Keratinocyte (primary cell): ENCODE measurements around the gene KRT14. TPM values are rescaled to one million over a fixed set of nuclear protein-coding genes. Genes with fewer than 3 reads are reported as not detected.
"Not testable (repeated sequence)": the region's sequence is repeated elsewhere in the genome, so short reads cannot be mapped to it uniquely, and the experiment has no call there.

Experiments used
- DNase-seq: peaks from one replicate; pipeline ENCODE4 v3.0.0-alpha.2; 2011; ENCODE audit warnings: low read depth, missing footprints, low spot score
- FAIRE-seq: peaks from 2 replicates; lab custom pipeline; 2011; peaks lifted over from hg19 to GRCh38; lab: Jason Lieb, UNC
- H2AFZ ChIP-seq: 2 replicates; pipeline ENCODE4 v1.6.0; 2012; ENCODE audit warnings: low read length, control low read depth, inconsistent platforms; ENCODE audit not compliant: control insufficient read depth
- H3K27ac ChIP-seq: 2 replicates; pipeline ENCODE4 v1.5.1; 2011; ENCODE audit warnings: low read length; ENCODE audit not compliant: control insufficient read depth, insufficient read depth
- H3K27me3 ChIP-seq: 3 replicates; pipeline ENCODE4 v1.6.0; 2011; ENCODE audit warnings: low read length; ENCODE audit not compliant: control insufficient read depth, insufficient read depth; ENCODE audit errors: extremely low read depth
- H3K36me3 ChIP-seq, 2 experiments: 2 replicates in 1 of 2; 3 replicates in 1 of 2; pipeline ENCODE4 v1.5.1; 2011; ENCODE audit warnings: low read length in 2 of 2, mild to moderate bottlenecking in 1 of 2; ENCODE audit not compliant: control insufficient read depth in 2 of 2, insufficient read depth in 2 of 2; ENCODE audit errors: extremely low read depth in 1 of 2
- H3K4me1 ChIP-seq: 3 replicates; pipeline ENCODE4 v1.5.1; 2011; ENCODE audit warnings: low read length; ENCODE audit not compliant: control insufficient read depth, insufficient read depth; ENCODE audit errors: extremely low read depth
- H3K4me2 ChIP-seq: 3 replicates; pipeline ENCODE4 v1.6.0; 2011; ENCODE audit warnings: low read depth, low read length; ENCODE audit not compliant: control insufficient read depth, insufficient read depth; ENCODE audit errors: extremely low read depth
- H3K4me3 ChIP-seq, 3 experiments: fragments of 200-600 bp in 1 of 3; sonication (generic) in 1 of 3; 2 replicates in 2 of 3; 3 replicates in 1 of 3; pipeline ENCODE4 v1.5.1; 2011 to 2016; ENCODE audit warnings: low read length in 3 of 3, mild to moderate bottlenecking in 3 of 3, control low read depth in 2 of 3, inconsistent platforms in 1 of 3, low read depth in 1 of 3, mixed read lengths in 1 of 3, mixed run types in 1 of 3, moderate library complexity in 1 of 3; ENCODE audit not compliant: control insufficient read depth in 2 of 3, insufficient read depth in 2 of 3; ENCODE audit errors: extremely low read depth in 1 of 3
- H3K79me2 ChIP-seq: 2 replicates; pipeline ENCODE4 v1.6.0; 2012; ENCODE audit warnings: low read length; ENCODE audit not compliant: control insufficient read depth, insufficient read depth
- H3K9ac ChIP-seq: 3 replicates; pipeline ENCODE4 v1.6.0; 2011; ENCODE audit warnings: low read length; ENCODE audit not compliant: control insufficient read depth, insufficient read depth; ENCODE audit errors: extremely low read depth
- H3K9me1 ChIP-seq: 3 replicates; pipeline ENCODE4 v1.6.0; 2011; ENCODE audit warnings: low read length; ENCODE audit not compliant: control insufficient read depth, insufficient read depth; ENCODE audit errors: extremely low read depth
- H3K9me3 ChIP-seq: 2 replicates; pipeline ENCODE4 v1.5.1; 2012; ENCODE audit warnings: low read depth, low read length; ENCODE audit not compliant: control insufficient read depth
- H4K20me1 ChIP-seq: 3 replicates; pipeline ENCODE4 v1.6.0; 2011; ENCODE audit warnings: low read length; ENCODE audit not compliant: control insufficient read depth, insufficient read depth; ENCODE audit errors: extremely low read depth
- CTCF ChIP-seq, 3 experiments: IDR thresholded peaks in 1 of 3; conservative IDR thresholded peaks in 1 of 3; optimal IDR thresholded peaks in 1 of 3; 2 replicates in 2 of 3; 3 replicates in 1 of 3; pipeline versions ENCODE3 to v1.5.1; 2011; ENCODE audit warnings: low read length in 3 of 3, mild to moderate bottlenecking in 3 of 3, moderate library complexity in 2 of 3, control low read depth in 1 of 3, inconsistent platforms in 1 of 3; ENCODE audit not compliant: insufficient read depth in 2 of 3; ENCODE audit errors: extremely low read depth in 1 of 3
- EZH2 ChIP-seq: IDR thresholded peaks from one replicate; pipeline ENCODE4 v1.6.1; 2012; ENCODE audit warnings: inconsistent platforms, mild to moderate bottlenecking, low read length, moderate library complexity
- dilution Hi-C: fragments of 300-500 bp; cut with MboI; formaldehyde crosslinking; loops from one replicate; pipeline ENCODE4 v1.7.0; 2020; ENCODE audit warnings: low sequenced_read_pairs; ENCODE audit not compliant: extremely low pct_ligation_motif_present
- polyA plus RNA-seq, 5 experiments: library from polyadenylated mRNA; depleted of rRNA in 3 of 5; stranded (reverse) in 3 of 5; stranded (forward) in 1 of 5; unstranded in 1 of 5; fragments of >200 nt; gene quantifications; 1 replicate in 1 of 5; 2 replicates in 3 of 5; 3 replicates in 1 of 5; pipeline versions ENCODE4 v1.2.1 to v1.2.3, GENCODE V29; 2011 to 2012; ENCODE audit warnings: missing spikeins in 2 of 5, low read depth in 1 of 5, low replicate concordance in 1 of 5

Gene KRT14
- polyA plus RNA-seq, 1 donor (not counting 4 experiments of a cell fraction or from before 2014, with no cell fraction given): 26,041 TPM

DNA sequence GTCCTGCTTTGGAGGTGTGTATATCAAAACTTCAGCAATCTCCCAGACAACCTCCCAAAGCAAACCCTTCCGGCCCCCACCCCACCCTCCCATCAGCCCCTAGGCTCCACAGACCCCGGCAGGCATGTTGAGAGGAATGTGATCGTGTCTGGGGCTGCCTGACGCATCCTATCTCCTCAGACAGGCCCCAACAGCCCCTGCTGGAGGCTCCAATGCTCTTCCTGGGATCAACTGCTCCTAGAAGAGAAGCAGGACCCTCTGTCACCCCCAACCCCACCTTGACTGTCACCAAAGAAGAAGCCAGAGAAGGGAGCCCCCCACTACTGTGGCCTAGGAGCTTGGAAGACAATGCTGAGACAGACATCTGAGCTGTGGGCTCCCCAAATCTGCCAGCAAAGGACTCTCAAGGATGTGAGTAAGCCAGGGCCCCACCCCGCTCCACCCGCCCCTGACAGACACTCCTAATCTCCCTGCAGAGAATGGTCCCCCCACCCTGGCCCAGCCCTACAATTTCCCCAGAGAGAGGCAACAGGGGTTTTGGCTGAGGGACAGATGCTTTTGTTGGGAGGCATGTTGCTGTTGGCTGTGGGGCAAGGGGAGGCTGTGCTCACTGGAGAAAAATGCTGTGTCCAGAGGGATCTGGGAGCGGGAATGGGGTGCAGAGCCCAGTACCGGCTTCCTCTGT, 1.6 kb upstream of the KRT14 start:
- TF ChIP-seq CTCF (optimal IDR thresholded peaks at IDR 0.05 in 1 of 3, IDR thresholded peaks at IDR 0.05 in 1 of 3, conservative IDR thresholded peaks at IDR 0.05 in 1 of 3; ENCODE audit: extremely low read depth in 1 of 3, insufficient read depth in 2 of 3, low read length in 3 of 3) (no peak), EZH2 (no peak)
- no peaks in the 10 kb centered on the region for H3K27me3 ChIP-seq
- peaks cover 14 to 22% of the 10 kb centered on the region in 2 experiments for H3K36me3 ChIP-seq
- peak overlapping the region; percentile 95 for H3K27ac ChIP-seq
- H3K9ac ChIP-seq: peak overlapping the region; percentile 80
- peak; percentile 59 for DNase-seq
- no peaks in the 10 kb centered on the region for H3K9me1 ChIP-seq
- peak overlapping the region; percentile 80 for H3K4me2 ChIP-seq
- H3K4me1 ChIP-seq: peaks cover 36% of the 10 kb centered on the region
- H3K9me3 ChIP-seq: no peaks in the 10 kb centered on the region
- peak overlapping the region in 2 of 3 experiments; percentile 53 to 57 for H3K4me3 ChIP-seq
- H3K79me2 ChIP-seq: peaks cover 24% of the 10 kb centered on the region
- dilution Hi-C loops: no loop called here
- H4K20me1 ChIP-seq: peaks cover 31% of the 10 kb centered on the region
- peak overlapping the region; percentile 39 for H2AFZ ChIP-seq
- FAIRE-seq: peak; percentile 13

- Histone ChIP-seq H2AFZ (no peak overlapping the region), H3K27me3 (no peaks in the 10 kb centered on the region), H3K4me3 (peak overlapping the region; percentile 64 to 94 (median 90)), H3K9ac (peak overlapping the region; percentile 96), H3K4me2 (peak overlapping the region; percentile 78), H3K4me1 (peaks cover 49% of the 10 kb centered on the region), H3K27ac (peak overlapping the region; percentile 97), H4K20me1 (peaks cover 31% of the 10 kb centered on the region), H3K9me1 (no peaks in the 10 kb centered on the region), H3K79me2 (peaks cover 24% of the 10 kb centered on the region), H3K36me3 (peaks cover 14 to 32% of the 10 kb centered on the region in 2 experiments), H3K9me3 (no peaks in the 10 kb centered on the region)
- FAIRE-seq (no peak), DNase-seq (no peak)
- TF ChIP-seq EZH2: no peak
- TF ChIP-seq CTCF (optimal IDR thresholded peaks at IDR 0.05 in 1 of 3, IDR thresholded peaks at IDR 0.05 in 1 of 3, conservative IDR thresholded peaks at IDR 0.05 in 1 of 3; ENCODE audit: extremely low read depth in 1 of 3, insufficient read depth in 2 of 3, low read length in 3 of 3): no peak
- dilution Hi-C loops: no loop called here
These were observed 1.2 kb downstream of the KRT14 start for GRCh38 chr17:41585301-41586056.

GRCh38 chr17:41584331-41584927, 2.3 kb downstream of the KRT14 start:
- dilution Hi-C loops, H3K9me3 ChIP-seq, H3K27me3 ChIP-seq, H2AFZ ChIP-seq, H3K9me1 ChIP-seq: not testable (repeated sequence)
- DNase-seq (peak; percentile 65), FAIRE-seq (peak; percentile 91)
- peak overlapping the region; percentile 96 for H3K9ac ChIP-seq
- H3K4me2 ChIP-seq: peak overlapping the region; percentile 78
- peaks cover 24% of the 10 kb centered on the region for H3K79me2 ChIP-seq
- peaks cover 31% of the 10 kb centered on the region for H4K20me1 ChIP-seq
- H3K36me3 ChIP-seq: peaks cover 14 to 32% of the 10 kb centered on the region in 2 experiments
- peak overlapping the region; percentile 97 for H3K27ac ChIP-seq
- peak overlapping the region; percentile 64 to 94 (median 90) for H3K4me3 ChIP-seq
- peaks cover 55% of the 10 kb centered on the region for H3K4me1 ChIP-seq
